Progenitor cell of endocrine pancreas (in vitro differentiated cells): ENCODE measurements around the gene SPNS2. TPM values are rescaled to one million over a fixed set of nuclear protein-coding genes. Genes with fewer than 3 reads are reported as not detected.

ENCODE experiments used
- DNase-seq: peaks from one replicate; pipeline ENCODE4 v3.0.0; 2021; ENCODE audit warnings: low spot score; ENCODE audit not compliant: unreplicated experiment
- H3K27ac Mint-ChIP-seq: 2 replicates; pipeline ENCODE4 v1.8.0; 2021; ENCODE audit warnings: mild to moderate bottlenecking, moderate library complexity, mixed read lengths
- H3K27me3 Mint-ChIP-seq: 2 replicates; pipeline ENCODE4 v1.8.0; 2021; ENCODE audit warnings: mixed read lengths
- H3K36me3 Mint-ChIP-seq: 2 replicates; pipeline ENCODE4 v1.8.0; 2022; ENCODE audit warnings: mixed read lengths; ENCODE audit not compliant: insufficient read depth
- H3K4me1 Mint-ChIP-seq: 2 replicates; pipeline ENCODE4 v1.8.0; 2021; ENCODE audit warnings: low read depth, mixed read lengths
- H3K4me3 Mint-ChIP-seq: 2 replicates; pipeline ENCODE4 v1.8.0; 2021; ENCODE audit warnings: low read depth, mild to moderate bottlenecking, moderate library complexity, mixed read lengths
- H3K9me3 Mint-ChIP-seq: 2 replicates; pipeline ENCODE4 v1.8.0; 2021; ENCODE audit warnings: low read depth, mixed read lengths
- CTCF ChIP-seq: fragments of 200-600 bp; sonication (generic); IDR thresholded peaks from one replicate; pipeline ENCODE4 v1.5.0; 2021; ENCODE audit warnings: antibody characterized with exemption, mild to moderate bottlenecking; ENCODE audit not compliant: unreplicated experiment
- total RNA-seq: library from RNA; stranded (reverse); gene quantifications from 2 replicates; pipeline ENCODE4 v1.2.1, GENCODE V29; 2021

Gene SPNS2
- total RNA-seq, 1 donor from 2014 or later: 0.60 TPM

GRCh38 chr17:4513113-4514032, 14.7 kb downstream of the SPNS2 start:
- H3K4me3 Mint-ChIP-seq: no peak overlapping the region

GRCh38 chr17:4514206-4514605, 15.5 kb downstream of the SPNS2 start:
- Mint-ChIP-seq H3K27ac (peak overlapping the region; percentile 95), H3K4me1 (peaks cover 15% of the 10 kb centered on the region), H3K4me3 (no peak overlapping the region), H3K36me3 (no peaks in the 10 kb centered on the region), H3K9me3 (no peaks in the 10 kb centered on the region), H3K27me3 (peaks cover 11% of the 10 kb centered on the region)
- peak; percentile 46 for DNase-seq
- TF ChIP-seq CTCF: no peak

More at GRCh38 chr17:4513113-4514032, 14.7 kb downstream of the SPNS2 start:
- Mint-ChIP-seq H3K27ac (peak overlapping the region; percentile 95), H3K9me3 (no peaks in the 10 kb centered on the region), H3K4me1 (peaks cover 15% of the 10 kb centered on the region), H3K27me3 (peaks cover 11% of the 10 kb centered on the region), H3K36me3 (no peaks in the 10 kb centered on the region)
- DNase-seq: no peak
- TF ChIP-seq CTCF: no peak

- Mint-ChIP-seq H3K4me3 (no peak overlapping the region), H3K4me1 (peaks cover 17% of the 10 kb centered on the region), H3K36me3 (no peaks in the 10 kb centered on the region), H3K9me3 (no peaks in the 10 kb centered on the region), H3K27ac (peak overlapping the region; percentile 95), H3K27me3 (peaks cover 11% of the 10 kb centered on the region)
- TF ChIP-seq CTCF: no peak
- no peak for DNase-seq
Measured at GRCh38 chr17:4514779-4515178, 16.1 kb downstream of the SPNS2 start.

- H3K27me3 Mint-ChIP-seq: peaks cover 10% of the 10 kb centered on the region
- DNase-seq: no peak
- peaks cover 18% of the 10 kb centered on the region for H3K4me1 Mint-ChIP-seq
- no peak overlapping the region for H3K4me3 Mint-ChIP-seq
- no peaks in the 10 kb centered on the region for H3K36me3 Mint-ChIP-seq
- no peak for TF ChIP-seq CTCF
- no peaks in the 10 kb centered on the region for H3K9me3 Mint-ChIP-seq
- no peak overlapping the region for H3K27ac Mint-ChIP-seq
Measured at GRCh38 chr17:4515501-4515900, 16.8 kb downstream of the SPNS2 start.

- Mint-ChIP-seq H3K36me3 (no peaks in the 10 kb centered on the region), H3K9me3 (no peaks in the 10 kb centered on the region), H3K27me3 (peaks cover 4% of the 10 kb centered on the region), H3K27ac (no peak overlapping the region), H3K4me1 (peaks cover 25% of the 10 kb centered on the region), H3K4me3 (no peak overlapping the region)
- TF ChIP-seq CTCF: no peak
- no peak for DNase-seq
Measured at GRCh38 chr17:4516735-4517134, 18.1 kb downstream of the SPNS2 start.
